HL-60 (cell line): Measurements from ENCODE around the gene HOXC5.

Experiments
- DNase-seq, 2 experiments: peaks; one replicate each; pipeline ENCODE4 v3.0.0-alpha.2; 2010 to 2020; ENCODE audit warnings: low read depth in 1 of 2, low spot score in 1 of 2
- H3K27ac ChIP-seq: fragments of 250-450 bp; sonication (Bioruptor Pico); replicated peaks from 2 replicates; pipeline ENCODE4 v1.5.1; 2020; ENCODE audit warnings: mild to moderate bottlenecking, moderate library complexity
- H3K27me3 ChIP-seq: fragments of 250-450 bp; sonication (Bioruptor Pico); 2 replicates; pipeline ENCODE4 v1.5.1; 2021; ENCODE audit warnings: mild to moderate bottlenecking, moderate library complexity; ENCODE audit not compliant: insufficient read depth, poor library complexity, severe bottlenecking
- H3K4me3 ChIP-seq: replicated peaks from 2 replicates; pipeline ENCODE4 v1.5.1; 2011; ENCODE audit warnings: mild to moderate bottlenecking, control low read depth, low read length; ENCODE audit not compliant: insufficient read depth
- CTCF ChIP-seq: IDR thresholded peaks from one replicate; pipeline ENCODE4 v1.5.1; 2011; ENCODE audit warnings: low read length, control low read depth, inconsistent platforms; ENCODE audit not compliant: insufficient read depth
- GABPA ChIP-seq: IDR thresholded peaks from 2 replicates; pipeline ENCODE4 v1.6.1; 2012; ENCODE audit warnings: low read depth
- POLR2AphosphoS5 ChIP-seq: IDR thresholded peaks from 2 replicates; pipeline ENCODE4 v1.6.1; 2012; ENCODE audit warnings: low read depth
- REST ChIP-seq: IDR thresholded peaks from 2 replicates; pipeline ENCODE4 v1.6.1; 2012; ENCODE audit warnings: low read depth; ENCODE audit not compliant: insufficient replicate concordance
- SPI1 ChIP-seq: IDR thresholded peaks from 2 replicates; pipeline ENCODE4 v1.6.1; 2012; ENCODE audit warnings: low read depth, mild to moderate bottlenecking, borderline replicate concordance

HOXC5 gene

GRCh38 chr12:53991077-53991460, 41.8 kb upstream of the HOXC5 start:
- Histone ChIP-seq H3K27ac (no peak overlapping the region), H3K4me3 (no peak overlapping the region), H3K27me3 (peaks cover 75% of the 10 kb centered on the region)
- no peak for DNase-seq
- TF ChIP-seq GABPA (no peak), CTCF (no peak), REST (no peak), POLR2AphosphoS5 (no peak), SPI1 (no peak)

- no peak for TF ChIP-seq CTCF
- TF ChIP-seq POLR2AphosphoS5, result no peak
- no peak for TF ChIP-seq REST
- TF ChIP-seq SPI1, result no peak
- TF ChIP-seq GABPA, result no peak
- Histone ChIP-seq H3K27me3 (peaks cover 89% of the 10 kb centered on the region), H3K27ac (no peak overlapping the region), H3K4me3 (no peak overlapping the region)
- no peak for DNase-seq
Measured at GRCh38 chr12:53992377-53992889, 40.4 kb upstream of the HOXC5 start.

- DNase-seq, result no peak
- H3K27me3 ChIP-seq, result peaks cover 92% of the 10 kb centered on the region
- H3K4me3 ChIP-seq, result no peak overlapping the region
- TF ChIP-seq POLR2AphosphoS5 (no peak), SPI1 (no peak), CTCF (no peak), GABPA (no peak), REST (no peak)
- no peak overlapping the region for H3K27ac ChIP-seq
Measured at GRCh38 chr12:53993162-53994008, 39.5 kb upstream of the HOXC5 start.
